ENCODE results near the gene DDX52.
"Not testable (repeated sequence)": the region's sequence is repeated elsewhere in the genome, so short reads cannot be mapped to it uniquely, and the experiment has no call there.

The DDX52 gene

GRCh38 chr17:37643118-37643766 lies at the start of gene DDX52:
Gene DDX52, minus strand, starts transcription at chr17:37643446. Its CDS starts 26 bp downstream, at chr17:37643420.
- peak; percentile 88 for DNase-seq (ENCODE audit: low spot score)

- no peak for DNase-seq (ENCODE audit: low spot score)
These were observed 48.6 kb upstream of the DDX52 start for GRCh38 chr17:37691807-37692206.

GRCh38 chr17:37689317-37689716 lies 46.1 kb upstream of the DDX52 start:
- DNase-seq (ENCODE audit: low spot score), result no peak

GRCh38 chr17:37683454-37683984 lies 40.3 kb upstream of the DDX52 start:
- no peak for DNase-seq (ENCODE audit: low spot score)

GRCh38 chr17:37682007-37682406 lies 38.8 kb upstream of the DDX52 start:
- no peak for DNase-seq (ENCODE audit: low spot score)

GRCh38 chr17:37679995-37680394 lies 36.7 kb upstream of the DDX52 start:
- not testable (repeated sequence) for DNase-seq (ENCODE audit: low spot score)

- no peak for DNase-seq (ENCODE audit: low spot score)
These were observed 34.8 kb upstream of the DDX52 start for GRCh38 chr17:37678036-37678435.

GRCh38 chr17:37677021-37677420 lies 33.8 kb upstream of the DDX52 start:
- DNase-seq (ENCODE audit: low spot score), result no peak

GRCh38 chr17:37676115-37676925 lies 33.1 kb upstream of the DDX52 start:
- DNase-seq (ENCODE audit: low spot score), result no peak

- no peak for DNase-seq (ENCODE audit: low spot score)
These were observed 31.3 kb upstream of the DDX52 start for GRCh38 chr17:37674511-37674910.

GRCh38 chr17:37673386-37673785 lies 30.1 kb upstream of the DDX52 start:
- no peak for DNase-seq (ENCODE audit: low spot score)

- no peak for DNase-seq (ENCODE audit: low spot score)
These were observed 29.4 kb upstream of the DDX52 start for GRCh38 chr17:37672548-37673078.

GRCh38 chr17:37671824-37672547 lies 28.7 kb upstream of the DDX52 start:
- DNase-seq (ENCODE audit: low spot score), result no peak

GRCh38 chr17:37671028-37671823 lies 28.0 kb upstream of the DDX52 start:
- no peak for DNase-seq (ENCODE audit: low spot score)

GRCh38 chr17:37667039-37667438 lies 23.8 kb upstream of the DDX52 start:
- no peak for DNase-seq (ENCODE audit: low spot score)

GRCh38 chr17:37664214-37664613 lies 21.0 kb upstream of the DDX52 start:
- no peak for DNase-seq (ENCODE audit: low spot score)

GRCh38 chr17:37662353-37662752 lies 19.1 kb upstream of the DDX52 start:
- DNase-seq (ENCODE audit: low spot score), result no peak

GRCh38 chr17:37661400-37662014 lies 18.3 kb upstream of the DDX52 start:
- no peak for DNase-seq (ENCODE audit: low spot score)

GRCh38 chr17:37659925-37660324 lies 16.7 kb upstream of the DDX52 start:
- DNase-seq (ENCODE audit: low spot score), result no peak

GRCh38 chr17:37657202-37657601 lies 14.0 kb upstream of the DDX52 start:
- DNase-seq (ENCODE audit: low spot score), result no peak

- DNase-seq (ENCODE audit: low spot score), result no peak
These were observed 8.6 kb upstream of the DDX52 start for GRCh38 chr17:37651849-37652248.
